Bronchial epithelial cell (primary cell): ENCODE data around the gene TTC9B. TPM values are rescaled to one million over a fixed set of nuclear protein-coding genes. Genes with fewer than 3 reads are reported as not detected.
A peak's percentile ranks its signal among the peaks of the same experiment; 100 is the strongest.

Experiments used
- DNase-seq: peaks from one replicate; pipeline ENCODE4 v3.0.0-alpha.2; 2010; ENCODE audit warnings: low read depth
- FAIRE-seq: peaks from 2 replicates; lab custom pipeline; 2011; peaks lifted over from hg19 to GRCh38; lab: Jason Lieb, UNC
- H3K27me3 ChIP-seq: 2 replicates; pipeline ENCODE4 v1.5.1; 2011; ENCODE audit warnings: low read length; ENCODE audit not compliant: control insufficient read depth, insufficient read depth
- H3K36me3 ChIP-seq: 2 replicates; pipeline ENCODE4 v1.5.1; 2011; ENCODE audit warnings: low read length; ENCODE audit not compliant: control insufficient read depth, insufficient read depth
- H3K4me3 ChIP-seq: 2 replicates; pipeline ENCODE4 v1.5.1; 2011; ENCODE audit warnings: mild to moderate bottlenecking, low read depth, low read length, control low read depth
- CTCF ChIP-seq: IDR thresholded peaks from 2 replicates; pipeline ENCODE4 v1.5.1; 2011; ENCODE audit warnings: mild to moderate bottlenecking, moderate library complexity, low read length, control low read depth, inconsistent platforms; ENCODE audit not compliant: insufficient read depth, severe bottlenecking
- total RNA-seq: library from RNA; depleted of rRNA; stranded (reverse); fragments of >200 nt; gene quantifications from 2 replicates; pipeline ENCODE4 v1.2.1, GENCODE V29; 2014

Gene TTC9B
- total RNA-seq, 1 donor from 2014 or later = not detected

DNA sequence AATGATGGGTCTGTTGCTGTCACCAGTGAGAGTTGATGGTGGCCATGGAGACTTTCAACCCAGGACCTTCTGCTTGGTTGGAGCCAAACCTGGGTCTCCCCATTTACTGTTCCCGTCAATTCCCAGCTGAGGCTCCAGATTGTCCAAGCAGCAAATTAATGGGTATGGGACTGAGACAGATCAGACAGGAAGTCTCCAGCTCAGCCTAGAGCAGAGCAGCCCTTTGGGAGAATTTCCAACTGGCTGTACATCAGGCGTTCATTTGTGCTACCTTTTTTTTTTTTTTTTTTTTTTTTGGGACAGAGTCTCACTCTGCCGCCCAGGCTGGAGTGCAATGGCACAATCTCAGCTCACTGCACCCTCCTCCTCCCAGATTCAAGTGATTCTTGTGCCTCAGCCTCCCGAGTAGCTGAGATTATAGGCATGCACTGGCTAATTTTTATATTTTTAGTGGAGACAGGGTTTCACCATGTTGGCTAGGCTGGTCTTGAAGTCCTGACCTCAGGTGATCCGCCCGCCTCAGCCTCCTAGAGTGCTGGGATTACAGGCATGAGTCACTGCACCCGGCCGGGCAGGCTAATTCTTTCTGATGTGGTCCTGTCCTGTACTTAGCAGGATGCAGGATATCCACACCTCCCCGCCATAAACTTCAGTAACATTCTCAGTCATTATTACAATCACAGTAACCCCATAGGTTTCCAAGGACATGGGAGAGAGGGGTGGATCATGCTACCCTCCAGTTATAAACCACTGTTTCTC lies 17.7 kb downstream of the TTC9B start:
- TF ChIP-seq CTCF = no peak
- Histone ChIP-seq H3K4me3 (no peak overlapping the region), H3K27me3 (no peaks in the 10 kb centered on the region), H3K36me3 (peaks cover 1% of the 10 kb centered on the region)
- DNase-seq (peak; percentile 20), FAIRE-seq (no peak)

DNA sequence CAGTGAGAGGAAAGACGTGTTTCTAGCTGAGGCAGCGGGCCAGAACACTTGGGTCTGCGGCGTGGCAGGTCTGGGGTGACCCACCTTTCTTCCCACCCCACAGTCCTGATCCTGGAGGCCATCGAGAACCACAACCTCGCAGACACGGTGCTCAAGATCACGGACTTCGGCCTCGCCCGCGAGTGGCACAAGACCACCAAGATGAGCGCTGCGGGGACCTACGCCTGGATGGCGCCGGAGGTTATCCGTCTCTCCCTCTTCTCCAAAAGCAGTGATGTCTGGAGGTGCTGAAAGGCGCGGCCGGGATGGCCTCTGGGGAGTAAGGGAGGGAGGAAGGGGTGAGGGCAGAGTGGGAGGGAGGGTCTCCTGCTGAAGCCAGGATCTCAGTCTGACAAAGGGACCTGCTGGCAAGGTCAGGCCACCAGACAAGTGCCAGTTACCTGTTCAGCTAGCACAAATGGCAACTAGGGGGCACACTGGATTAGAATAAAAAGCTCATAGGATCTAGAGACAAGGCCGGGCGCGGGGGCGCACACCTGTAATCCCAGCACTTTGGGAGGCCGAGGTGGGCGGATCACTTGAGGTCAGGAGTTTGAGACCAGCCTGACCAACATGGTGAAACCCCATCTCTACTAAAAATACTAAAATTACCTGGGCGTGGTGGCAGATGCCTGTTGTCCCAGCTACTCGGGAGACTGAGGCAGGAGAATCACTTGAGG lies 19.8 kb downstream of the TTC9B start:
- no peak for TF ChIP-seq CTCF
- H3K4me3 ChIP-seq = no peak overlapping the region
- FAIRE-seq (no peak), DNase-seq (no peak)
- peaks cover 1% of the 10 kb centered on the region for H3K36me3 ChIP-seq
- no peaks in the 10 kb centered on the region for H3K27me3 ChIP-seq

GRCh38 chr19:40193587-40193849 lies 24.7 kb downstream of the TTC9B start:
- Histone ChIP-seq H3K27me3 (no peaks in the 10 kb centered on the region), H3K36me3 (no peaks in the 10 kb centered on the region), H3K4me3 (no peak overlapping the region)
- FAIRE-seq = no peak
- DNase-seq = no peak
- no peak for TF ChIP-seq CTCF

- Histone ChIP-seq H3K36me3 (no peaks in the 10 kb centered on the region), H3K27me3 (no peaks in the 10 kb centered on the region), H3K4me3 (no peak overlapping the region)
- FAIRE-seq (no peak), DNase-seq (no peak)
- no peak for TF ChIP-seq CTCF
Measured at GRCh38 chr19:40192758-40193586, 25.2 kb downstream of the TTC9B start.

DNA sequence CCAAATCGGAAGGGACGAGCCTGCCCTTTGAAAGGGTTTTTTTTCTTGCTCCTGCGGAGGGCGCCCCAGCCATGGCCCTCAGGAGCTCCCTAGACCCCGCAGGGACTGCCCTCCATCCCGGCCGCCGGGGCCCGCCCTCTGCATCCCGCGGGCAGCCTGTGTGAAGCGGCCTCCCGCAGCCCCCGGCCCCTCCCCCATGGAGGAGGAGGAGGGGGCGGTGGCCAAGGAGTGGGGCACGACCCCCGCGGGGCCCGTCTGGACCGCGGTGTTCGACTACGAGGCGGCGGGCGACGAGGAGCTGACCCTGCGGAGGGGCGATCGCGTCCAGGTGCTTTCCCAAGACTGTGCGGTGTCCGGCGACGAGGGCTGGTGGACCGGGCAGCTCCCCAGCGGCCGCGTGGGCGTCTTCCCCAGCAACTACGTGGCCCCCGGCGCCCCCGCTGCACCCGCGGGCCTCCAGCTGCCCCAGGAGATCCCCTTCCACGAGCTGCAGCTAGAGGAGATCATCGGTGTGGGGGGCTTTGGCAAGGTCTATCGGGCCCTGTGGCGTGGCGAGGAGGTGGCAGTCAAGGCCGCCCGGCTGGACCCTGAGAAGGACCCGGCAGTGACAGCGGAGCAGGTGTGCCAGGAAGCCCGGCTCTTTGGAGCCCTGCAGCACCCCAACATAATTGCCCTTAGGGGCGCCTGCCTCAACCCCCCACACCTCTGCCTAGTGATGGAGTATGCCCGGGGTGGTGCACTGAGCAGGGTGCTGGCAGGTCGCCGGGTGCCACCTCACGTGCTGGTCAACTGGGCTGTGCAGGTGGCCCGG lies 26.1 kb downstream of the TTC9B start:
- DNase-seq (no peak), FAIRE-seq (no peak)
- Histone ChIP-seq H3K36me3 (no peaks in the 10 kb centered on the region), H3K4me3 (peak overlapping the region; percentile 97), H3K27me3 (no peaks in the 10 kb centered on the region)
- TF ChIP-seq CTCF = no peak
